ENCODE results near the gene ZNRF2. TPM values are rescaled to one million over a fixed set of nuclear protein-coding genes. Genes with fewer than 3 reads are reported as not detected.
"Not testable (repeated sequence)": the region's sequence is repeated elsewhere in the genome, so short reads cannot be mapped to it uniquely, and the experiment has no call there.

Gene ZNRF2
- total RNA-seq, 4 donors from 2014 or later: 27.2 to 43.6 (median 36.5) TPM

DNA sequence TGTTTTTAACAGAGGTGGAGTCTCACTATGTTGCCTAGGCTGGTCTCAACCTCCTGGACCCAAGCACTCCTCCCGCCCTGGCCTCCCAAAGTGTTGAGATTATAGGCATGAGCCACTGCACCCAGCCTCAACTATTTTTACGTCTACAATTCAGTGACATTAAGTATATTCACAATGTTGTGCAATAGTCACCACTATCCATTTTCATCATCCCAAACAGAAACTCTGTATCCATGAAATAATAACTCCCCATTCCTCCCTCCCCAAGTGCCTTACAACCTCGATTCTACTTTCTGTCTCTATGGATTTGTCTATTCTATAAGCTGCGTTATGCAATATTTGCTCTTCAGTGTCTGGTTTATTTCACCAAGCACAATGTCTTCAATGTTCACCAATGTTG is 20.3 kb upstream of the ZNRF2 start:
- no peak overlapping the region for H3K4me3 ChIP-seq
- TF ChIP-seq, protein P1, sequence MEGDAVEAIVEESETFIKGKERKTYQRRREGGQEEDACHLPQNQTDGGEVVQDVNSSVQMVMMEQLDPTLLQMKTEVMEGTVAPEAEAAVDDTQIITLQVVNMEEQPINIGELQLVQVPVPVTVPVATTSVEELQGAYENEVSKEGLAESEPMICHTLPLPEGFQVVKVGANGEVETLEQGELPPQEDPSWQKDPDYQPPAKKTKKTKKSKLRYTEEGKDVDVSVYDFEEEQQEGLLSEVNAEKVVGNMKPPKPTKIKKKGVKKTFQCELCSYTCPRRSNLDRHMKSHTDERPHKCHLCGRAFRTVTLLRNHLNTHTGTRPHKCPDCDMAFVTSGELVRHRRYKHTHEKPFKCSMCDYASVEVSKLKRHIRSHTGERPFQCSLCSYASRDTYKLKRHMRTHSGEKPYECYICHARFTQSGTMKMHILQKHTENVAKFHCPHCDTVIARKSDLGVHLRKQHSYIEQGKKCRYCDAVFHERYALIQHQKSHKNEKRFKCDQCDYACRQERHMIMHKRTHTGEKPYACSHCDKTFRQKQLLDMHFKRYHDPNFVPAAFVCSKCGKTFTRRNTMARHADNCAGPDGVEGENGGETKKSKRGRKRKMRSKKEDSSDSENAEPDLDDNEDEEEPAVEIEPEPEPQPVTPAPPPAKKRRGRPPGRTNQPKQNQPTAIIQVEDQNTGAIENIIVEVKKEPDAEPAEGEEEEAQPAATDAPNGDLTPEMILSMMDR (IDR thresholded peaks at IDR 0.05): no peak
- TF ChIP-seq POLR2A (IDR thresholded peaks at IDR 0.05): no peak
- DNase-seq: no peak
- H3K9me3 ChIP-seq: no peaks in the 10 kb centered on the region
- H3K27me3 ChIP-seq: no peaks in the 10 kb centered on the region
- no peaks in the 10 kb centered on the region for H3K36me3 ChIP-seq
- no peak overlapping the region for H3K27ac ChIP-seq
- no peaks in the 10 kb centered on the region for H3K4me1 ChIP-seq

DNA sequence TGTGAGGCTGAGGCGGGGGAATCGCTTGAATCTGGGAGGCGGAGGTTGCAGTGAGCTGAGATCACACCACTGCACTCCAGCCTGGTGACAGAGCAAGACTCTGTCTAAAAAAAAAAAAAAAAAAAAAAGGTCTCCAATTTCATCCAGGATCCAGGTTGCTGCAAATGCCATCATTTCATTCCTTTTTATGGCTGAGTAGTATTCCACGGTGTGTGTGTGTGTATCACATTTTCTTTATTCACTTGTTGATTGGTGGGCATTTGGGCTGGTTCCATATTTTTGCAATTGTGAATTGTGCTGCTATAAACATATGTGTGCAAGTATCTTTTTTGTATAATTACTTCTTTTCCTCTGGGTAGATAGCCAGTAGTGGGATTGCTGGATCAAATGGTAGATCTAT is 19.2 kb upstream of the ZNRF2 start:
- not testable (repeated sequence) for H3K9me3 ChIP-seq, DNase-seq, H3K36me3 ChIP-seq, H3K27ac ChIP-seq, H3K4me3 ChIP-seq, H3K4me1 ChIP-seq, H3K27me3 ChIP-seq

DNA sequence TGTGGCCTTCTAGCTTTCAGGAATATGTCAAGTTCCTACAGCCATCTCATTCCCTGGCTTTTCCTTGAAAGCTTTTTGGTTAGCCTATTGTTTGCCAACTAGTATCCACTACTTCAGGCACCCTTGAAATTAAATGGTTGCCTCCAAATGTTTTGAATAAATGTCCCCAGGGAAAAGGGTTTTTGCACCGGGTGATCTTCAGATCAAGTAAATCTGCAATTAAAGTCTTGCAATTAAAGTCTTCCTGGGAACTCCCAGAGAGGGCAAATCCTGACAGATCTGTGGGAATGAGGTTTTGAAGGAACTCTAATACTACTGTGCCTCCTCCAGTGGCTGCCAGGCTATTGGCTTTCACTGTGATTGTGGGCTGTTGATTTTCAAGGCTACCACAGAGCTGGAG is 17.7 kb upstream of the ZNRF2 start:
- Histone ChIP-seq H3K27me3 (no peaks in the 10 kb centered on the region), H3K36me3 (no peaks in the 10 kb centered on the region), H3K4me1 (no peaks in the 10 kb centered on the region), H3K4me3 (no peak overlapping the region), H3K9me3 (no peaks in the 10 kb centered on the region), H3K27ac (no peak overlapping the region)
- TF ChIP-seq, protein P1 (IDR thresholded peaks at IDR 0.05): no peak
- no peak for TF ChIP-seq POLR2A (IDR thresholded peaks at IDR 0.05)
- DNase-seq: no peak

DNA sequence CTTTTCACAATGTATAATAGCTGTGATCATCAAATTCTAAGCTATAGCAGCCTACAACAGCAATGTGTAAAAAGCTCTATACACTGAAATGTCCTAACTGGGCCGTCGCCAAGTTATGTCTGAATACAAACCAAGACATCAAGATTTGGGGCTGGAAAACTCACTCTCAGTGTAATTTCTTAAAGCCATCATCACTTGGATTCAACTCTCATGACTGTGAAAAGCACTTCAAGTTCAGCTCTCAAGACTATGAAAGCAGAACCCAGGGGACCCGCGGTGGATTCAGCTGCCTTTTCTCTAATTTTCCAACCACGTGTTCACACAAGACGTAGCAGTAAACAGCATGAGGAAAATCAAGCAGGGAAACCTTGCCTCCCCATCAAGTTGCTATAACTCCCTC is 15.8 kb upstream of the ZNRF2 start:
- Histone ChIP-seq H3K27ac (no peak overlapping the region), H3K4me3 (no peak overlapping the region), H3K4me1 (no peaks in the 10 kb centered on the region), H3K9me3 (no peaks in the 10 kb centered on the region), H3K27me3 (no peaks in the 10 kb centered on the region), H3K36me3 (no peaks in the 10 kb centered on the region)
- DNase-seq: no peak
- TF ChIP-seq, protein P1 (IDR thresholded peaks at IDR 0.05): no peak
- no peak for TF ChIP-seq POLR2A (IDR thresholded peaks at IDR 0.05)

DNA sequence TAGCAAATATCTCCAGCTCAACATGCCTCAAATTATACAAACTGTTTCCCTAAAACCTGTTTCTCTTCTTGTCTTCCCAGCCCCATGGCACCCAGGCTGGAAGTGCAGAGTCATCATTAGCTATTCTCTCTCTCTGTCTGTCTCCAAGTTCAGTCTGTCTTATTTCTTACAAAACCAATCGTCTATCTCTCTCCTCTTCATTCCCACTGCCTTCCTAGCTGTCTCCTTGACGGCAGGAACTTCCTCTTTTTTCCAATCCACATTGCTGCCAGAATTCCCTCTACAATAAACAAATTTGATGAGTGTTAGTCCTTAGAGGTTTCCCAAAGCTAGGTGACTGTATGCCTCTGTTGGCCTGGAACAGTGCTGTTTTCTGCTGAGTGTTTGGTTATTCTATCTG is 14.9 kb upstream of the ZNRF2 start:
- Histone ChIP-seq H3K4me3 (no peak overlapping the region), H3K4me1 (no peaks in the 10 kb centered on the region), H3K27ac (no peak overlapping the region), H3K27me3 (no peaks in the 10 kb centered on the region), H3K36me3 (no peaks in the 10 kb centered on the region), H3K9me3 (no peaks in the 10 kb centered on the region)
- TF ChIP-seq, protein P1 (IDR thresholded peaks at IDR 0.05): no peak
- TF ChIP-seq POLR2A (IDR thresholded peaks at IDR 0.05): no peak
- DNase-seq: no peak

DNA sequence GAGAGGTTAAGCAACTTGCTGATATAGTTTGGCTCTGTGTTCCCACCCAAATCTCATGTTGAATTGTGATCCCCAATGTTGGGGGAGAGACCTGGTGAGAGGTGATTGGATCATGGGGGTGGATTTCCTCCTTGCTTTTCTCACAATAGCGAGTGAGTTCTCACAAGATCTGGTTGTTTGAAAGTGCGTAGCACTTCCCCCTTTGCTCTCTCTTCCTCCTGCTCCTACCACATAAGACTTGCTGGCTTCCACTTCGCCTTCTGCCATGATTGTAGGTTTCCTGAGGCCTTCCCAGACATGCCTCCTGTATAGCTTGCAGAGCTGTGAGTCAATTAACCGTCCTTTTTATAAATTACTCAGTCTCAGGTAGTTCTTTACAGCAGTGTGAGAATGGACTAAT is 13.5 kb upstream of the ZNRF2 start:
- DNase-seq: no peak
- H3K4me3 ChIP-seq: no peak overlapping the region
- H3K36me3 ChIP-seq: no peaks in the 10 kb centered on the region
- H3K4me1 ChIP-seq: no peaks in the 10 kb centered on the region
- H3K9me3 ChIP-seq: no peaks in the 10 kb centered on the region
- TF ChIP-seq POLR2A (IDR thresholded peaks at IDR 0.05): no peak
- TF ChIP-seq, protein P1 (IDR thresholded peaks at IDR 0.05): no peak
- no peaks in the 10 kb centered on the region for H3K27me3 ChIP-seq
- H3K27ac ChIP-seq: no peak overlapping the region
